Endometrial microvascular endothelial cells (primary cell): Measurements from ENCODE around the gene LHX5. TPM values are rescaled to one million over a fixed set of nuclear protein-coding genes. Genes with fewer than 3 reads are reported as not detected.

Experiments used
- in situ Hi-C: cut with HindIII; loops from 2 replicates; pipeline ENCODE4 v1.10.0; 2017; ENCODE audit warnings: low sequenced_read_pairs, low pct_unique_long_range_greater_than_20kb; ENCODE audit errors: inconsistent ontology term
- total RNA-seq: library from RNA; depleted of rRNA; stranded (reverse); fragments of >200 nt; gene quantifications from one replicate; pipeline ENCODE4 v1.2.3, GENCODE V29; 2015; ENCODE audit errors: inconsistent ontology term

The LHX5 gene
- total RNA-seq, 1 donor from 2014 or later = not detected

DNA sequence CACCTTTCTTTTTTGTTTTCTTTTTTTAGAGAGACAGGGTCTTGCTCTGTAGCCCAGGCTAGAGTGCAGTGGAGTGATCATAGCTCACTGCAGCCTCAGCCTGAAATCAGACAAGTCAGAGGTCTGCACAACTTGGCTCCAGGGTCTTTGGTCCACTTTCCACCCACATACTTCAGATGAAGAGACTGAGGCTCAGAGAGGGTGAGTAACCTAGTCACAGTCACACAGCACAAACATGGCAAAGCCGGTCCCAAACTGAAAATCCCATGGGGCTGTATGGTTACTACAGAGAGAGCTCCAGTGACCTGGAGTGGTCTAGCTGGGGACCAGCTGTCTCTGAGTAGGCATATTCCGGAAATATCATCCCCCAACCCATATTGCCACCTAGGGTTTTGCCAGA is 19.2 kb downstream of the LHX5 start:
- in situ Hi-C loops = no loop called here

DNA sequence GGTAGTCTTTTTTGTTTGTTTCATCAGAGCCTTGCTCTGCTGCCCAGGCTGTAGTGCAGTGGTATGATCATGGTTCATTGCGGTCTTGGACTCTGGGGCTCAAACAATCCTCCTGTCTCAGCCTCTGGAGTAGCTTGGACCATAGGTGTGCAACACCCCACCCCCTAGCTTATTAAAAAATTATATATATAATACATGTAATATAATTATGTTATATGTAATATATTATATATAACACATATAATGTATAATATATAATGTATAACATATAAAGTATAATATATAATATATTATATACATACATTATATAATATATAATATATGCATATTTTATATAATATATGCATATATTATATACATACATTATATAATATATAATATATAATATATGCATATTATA is 21.8 kb downstream of the LHX5 start:
- in situ Hi-C loops = no loop called here

DNA sequence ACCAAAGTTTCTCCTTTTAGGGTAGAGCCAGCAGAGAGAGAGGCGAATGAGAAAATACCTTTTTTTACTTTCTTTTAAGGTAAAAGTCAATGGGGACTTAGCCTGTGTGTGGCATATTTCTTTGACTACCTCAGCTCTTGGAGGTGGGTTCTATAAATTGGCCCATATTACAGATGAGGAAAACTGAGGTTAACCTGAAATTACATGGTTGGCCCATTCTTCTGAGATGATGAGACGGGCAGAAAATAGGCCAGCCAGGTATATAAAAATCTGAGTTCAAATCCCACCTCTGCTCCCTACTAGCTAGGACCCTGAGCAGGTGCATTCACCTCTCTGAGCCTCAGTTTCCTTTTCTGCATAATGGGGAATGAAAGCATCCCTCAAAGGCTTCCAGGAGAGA is 22.4 kb downstream of the LHX5 start:
- in situ Hi-C loops = no loop called here

DNA sequence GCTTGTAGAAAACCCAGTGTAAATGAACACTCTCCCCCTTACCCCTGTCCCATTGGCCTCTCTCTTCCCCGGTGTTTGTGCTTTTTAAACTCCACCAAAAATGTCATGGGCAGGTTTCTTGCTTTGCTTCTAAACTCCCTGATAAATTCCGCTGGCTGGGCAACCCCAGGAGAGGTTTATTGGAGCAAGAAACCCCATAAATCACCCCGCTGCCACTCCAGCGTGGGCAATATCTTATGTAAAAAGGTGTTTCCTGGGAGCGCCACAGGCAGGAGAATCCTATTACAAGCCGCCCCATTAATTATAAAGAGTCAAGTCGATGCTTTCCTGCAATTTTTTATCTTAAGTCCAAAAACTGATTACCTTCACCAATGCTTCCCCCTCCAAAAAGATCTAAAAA is 22.8 kb downstream of the LHX5 start:
- in situ Hi-C loops = no loop called here

DNA sequence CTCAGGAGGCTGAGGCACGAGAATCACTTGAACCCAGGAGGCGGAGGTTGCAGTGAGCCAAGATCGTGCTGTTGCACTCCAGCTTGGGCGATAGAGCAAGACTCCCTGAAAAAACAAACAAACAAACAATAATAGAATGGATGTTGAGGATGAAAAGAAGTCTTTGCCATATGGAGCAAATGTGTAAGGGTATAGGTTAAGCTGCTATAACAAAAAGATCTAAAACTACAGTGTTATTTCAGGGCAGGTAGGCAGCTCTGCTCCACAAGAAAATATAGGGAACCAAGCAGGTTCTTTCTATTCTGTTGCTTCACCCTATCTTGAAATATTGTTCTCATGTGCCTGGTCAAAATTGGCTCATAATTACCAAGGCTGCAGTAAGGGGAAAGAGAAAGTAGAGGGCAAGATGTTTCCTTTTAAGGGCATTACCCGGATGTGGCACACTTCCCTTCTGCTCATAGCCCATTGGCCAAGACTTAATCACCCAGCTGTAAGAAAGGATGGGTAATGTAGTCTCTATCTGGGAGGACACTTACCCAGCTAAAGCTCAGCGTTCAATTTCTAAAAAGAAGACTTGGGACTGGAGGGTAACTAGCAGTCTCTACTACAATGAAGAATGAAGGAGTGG is 26.0 kb downstream of the LHX5 start:
- in situ Hi-C loops = no loop called here

DNA sequence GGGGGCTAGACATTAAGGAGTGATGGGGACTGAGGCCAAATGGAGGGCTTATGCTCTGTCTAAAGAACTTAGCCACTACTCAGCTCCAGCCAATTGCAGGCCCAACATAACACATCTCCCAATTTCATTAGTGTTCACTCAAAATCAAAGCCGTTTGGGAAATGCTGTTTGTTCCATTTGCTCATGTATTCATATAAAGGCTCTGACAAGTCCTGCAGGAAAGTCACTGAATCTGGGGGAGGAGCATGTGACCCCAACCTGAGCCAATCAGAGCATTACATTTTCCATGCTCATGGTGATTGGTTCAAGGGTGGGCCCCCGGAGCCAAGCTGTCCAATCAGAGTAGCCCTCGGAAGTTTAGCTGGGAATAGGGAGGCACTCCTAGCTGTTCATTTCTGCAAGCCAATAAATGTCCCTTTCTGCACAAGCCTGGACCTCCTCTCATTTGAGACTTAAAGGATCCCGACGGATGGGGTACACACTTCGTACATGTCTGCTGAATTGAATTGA is 28.6 kb downstream of the LHX5 start:
- in situ Hi-C loops = no loop called here

DNA sequence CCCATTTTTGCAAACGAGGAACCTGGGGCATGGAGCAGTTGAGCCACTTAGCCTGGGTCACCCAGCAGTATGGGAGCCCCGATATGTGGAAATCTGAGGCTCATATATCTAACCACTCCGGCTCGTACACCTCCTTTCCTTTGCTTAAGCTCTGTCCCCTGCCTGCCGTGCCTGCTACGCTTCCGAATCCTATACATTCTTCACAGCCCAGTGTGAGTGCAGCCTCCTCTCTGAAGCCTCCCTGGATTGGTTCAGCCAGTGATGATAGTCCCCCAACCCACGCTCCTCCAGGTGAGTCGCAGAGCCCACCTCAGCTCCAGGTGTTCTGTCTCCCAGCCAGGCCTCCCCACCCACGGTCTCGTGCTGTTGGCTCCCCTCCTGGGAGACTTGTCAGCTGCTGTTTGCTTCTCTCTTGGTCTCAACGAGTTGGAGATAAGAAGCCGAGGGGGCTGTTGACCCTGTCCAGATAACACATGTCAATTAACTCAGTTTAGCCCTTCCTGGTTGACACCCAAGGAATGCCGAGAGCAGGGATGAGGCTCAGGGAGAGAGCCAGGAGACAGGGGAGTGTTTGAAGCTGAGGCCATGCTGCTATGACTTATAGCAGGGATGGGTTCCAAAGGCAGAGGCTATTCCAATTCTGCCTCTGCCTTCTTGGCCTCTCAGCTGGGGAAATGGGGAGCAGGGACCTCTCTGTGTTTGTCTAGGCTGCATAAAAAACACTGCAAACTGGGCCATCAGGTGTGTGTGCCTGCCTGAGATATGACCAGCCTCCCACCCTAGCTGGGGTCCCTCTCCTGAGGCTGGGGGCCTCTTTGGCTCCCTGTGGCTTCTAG is 30.5 kb downstream of the LHX5 start:
- in situ Hi-C loops = no loop called here

DNA sequence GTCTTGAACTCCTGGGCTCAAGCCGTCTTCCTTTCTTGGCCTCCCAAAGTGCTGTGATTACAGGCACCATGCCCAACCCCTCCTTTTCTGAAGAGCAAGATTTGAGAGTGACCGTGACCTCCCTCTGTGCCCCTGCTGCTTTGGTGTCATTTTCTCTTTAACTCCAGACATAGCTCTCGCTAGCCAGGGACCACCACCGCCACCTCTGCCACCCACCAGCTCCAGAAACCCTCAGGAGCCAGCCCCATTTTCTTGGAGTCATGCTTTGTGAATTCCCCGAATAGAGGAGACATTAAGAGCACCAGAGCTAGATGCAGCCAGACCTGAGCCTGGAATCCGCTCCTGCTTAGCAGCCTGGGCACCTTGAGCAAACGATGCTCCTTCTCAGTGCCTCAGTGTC is 31.3 kb downstream of the LHX5 start:
- in situ Hi-C loops = no loop called here

DNA sequence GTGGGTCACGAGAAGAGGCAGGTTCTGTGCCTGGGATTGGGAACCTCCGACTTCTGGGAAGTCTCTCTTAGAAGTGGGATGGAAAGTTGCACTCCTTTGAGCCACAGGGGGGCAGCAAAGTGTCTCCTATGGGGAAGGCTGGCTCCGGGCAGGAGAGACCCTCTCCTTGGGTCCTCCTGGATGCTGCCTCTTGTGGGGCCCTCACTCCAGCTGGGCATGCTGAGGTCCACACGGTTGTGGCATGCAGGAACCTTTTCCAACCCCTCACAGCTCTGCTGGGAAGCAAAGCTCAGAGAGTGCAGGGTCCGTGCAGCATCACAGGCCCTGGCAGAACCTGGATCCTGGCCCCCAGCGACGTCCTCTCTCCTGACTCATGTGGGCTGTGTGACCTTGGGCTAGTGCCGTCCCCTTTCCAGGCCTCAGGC is 32.1 kb downstream of the LHX5 start:
- in situ Hi-C loops = no loop called here

DNA sequence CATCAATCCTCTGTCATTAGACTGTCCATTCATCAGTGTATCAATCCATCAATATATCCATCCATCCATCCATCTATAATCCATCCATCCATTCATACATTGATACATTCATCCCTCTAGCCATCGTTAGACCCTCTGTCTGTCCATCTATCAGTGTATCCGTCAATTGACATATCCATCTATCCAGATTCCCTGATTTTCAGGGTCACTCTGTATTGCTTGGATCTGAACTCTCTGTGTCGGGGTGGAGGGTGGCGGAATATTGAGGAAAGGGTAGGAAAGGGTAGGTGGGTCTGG is 32.4 kb downstream of the LHX5 start:
- in situ Hi-C loops = no loop called here

DNA sequence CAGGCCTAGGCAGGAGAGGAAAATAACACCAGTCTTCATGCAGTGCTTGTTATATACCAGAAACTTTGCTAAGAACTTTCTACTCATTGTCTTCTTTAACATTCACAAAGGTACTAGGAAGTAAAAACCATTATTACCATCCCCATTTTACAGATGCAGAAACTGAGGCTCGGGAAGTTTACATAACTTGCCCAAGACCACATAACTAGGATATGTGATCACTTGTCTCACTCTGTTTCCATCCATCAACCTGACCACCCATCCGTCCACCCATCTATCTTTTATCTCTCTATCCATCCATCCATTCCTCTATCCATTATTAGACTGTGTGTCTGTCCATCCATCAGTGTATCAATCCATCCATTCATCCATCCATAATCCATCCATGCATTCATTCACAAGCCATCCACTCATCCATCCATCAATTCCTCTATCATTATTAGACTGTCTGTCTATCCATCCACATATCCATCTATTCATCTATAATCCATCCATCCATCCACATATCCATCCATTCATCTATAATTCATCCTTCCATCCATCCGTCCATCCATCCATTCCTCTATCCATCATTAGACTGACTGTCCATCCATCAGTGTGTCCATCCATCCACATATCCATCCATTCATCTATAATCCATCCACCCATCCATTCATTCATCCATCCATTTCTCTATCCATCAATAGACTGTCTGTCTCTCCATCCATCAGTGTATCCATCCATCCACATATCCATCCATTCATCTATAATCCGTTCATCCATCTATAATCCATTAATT is 33.0 kb downstream of the LHX5 start:
- in situ Hi-C loops = no loop called here

DNA sequence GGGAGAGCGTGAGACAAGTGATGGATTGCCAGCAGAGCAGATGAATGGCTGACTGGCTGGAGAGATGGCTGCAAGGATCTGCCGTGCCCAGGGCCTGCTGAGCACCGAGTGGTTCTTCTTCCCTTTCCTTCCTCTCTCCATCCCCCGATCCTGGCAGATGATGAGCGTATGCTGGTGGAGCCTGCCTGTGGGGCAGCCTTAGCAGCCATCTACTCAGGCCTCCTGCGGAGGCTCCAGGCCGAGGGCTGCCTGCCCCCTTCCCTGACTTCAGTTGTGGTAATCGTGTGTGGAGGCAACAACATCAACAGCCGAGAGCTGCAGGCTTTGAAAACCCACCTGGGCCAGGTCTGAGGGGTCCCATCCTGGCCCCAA is 34.0 kb downstream of the LHX5 start:
- in situ Hi-C loops = no loop called here

DNA sequence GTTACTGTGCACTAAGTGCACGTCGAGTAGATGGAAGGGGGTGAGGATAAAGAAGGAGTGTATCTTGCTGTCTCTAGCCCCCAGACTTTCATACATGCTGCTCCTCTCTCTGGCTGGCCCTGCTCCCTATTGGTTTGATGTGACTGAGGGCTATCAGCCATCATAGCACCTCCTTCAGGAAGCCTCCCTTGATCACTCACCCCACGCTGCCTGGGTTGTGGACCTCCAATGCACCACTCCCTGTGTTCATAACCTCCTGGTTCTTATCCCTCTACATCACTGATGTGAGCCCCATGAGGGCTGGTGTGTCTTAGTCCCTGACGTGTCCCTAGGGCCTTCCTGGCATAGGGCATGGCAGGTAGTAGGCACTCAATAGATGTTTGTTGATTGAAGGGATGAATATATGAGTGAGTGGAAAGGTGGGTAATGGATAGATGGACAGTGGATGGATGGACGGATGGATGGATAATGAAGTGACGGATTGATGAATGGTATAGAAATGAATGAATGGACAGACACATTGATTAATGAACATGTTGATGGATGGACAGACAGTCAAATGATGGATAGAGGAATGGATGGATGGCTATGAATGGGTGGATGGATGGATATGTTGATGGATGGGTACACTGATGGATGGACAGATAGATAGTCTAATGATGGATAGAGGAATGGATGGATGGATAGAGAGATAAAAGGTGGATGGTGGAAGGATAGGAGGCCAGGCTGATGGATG is 34.5 kb downstream of the LHX5 start:
- in situ Hi-C loops = no loop called here

DNA sequence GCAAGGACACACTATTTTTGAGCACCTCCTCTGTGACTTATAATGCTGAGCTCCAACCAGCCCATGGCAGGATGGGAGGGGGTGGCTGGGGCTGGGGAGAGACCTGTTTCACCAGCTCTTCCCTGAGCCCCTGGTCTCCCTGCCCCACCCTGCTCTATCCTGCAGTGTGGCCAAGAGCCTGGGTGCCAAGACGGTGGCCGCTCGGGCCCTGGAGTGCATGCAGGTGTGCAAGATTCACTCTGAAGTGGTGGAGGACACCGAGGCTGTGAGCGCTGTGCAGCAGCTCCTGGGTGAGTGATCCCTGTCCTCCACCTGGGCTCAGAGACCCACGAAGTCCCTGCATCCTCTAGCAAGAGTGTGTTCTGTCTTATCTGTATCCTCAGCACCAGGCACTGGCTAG is 35.1 kb downstream of the LHX5 start:
- in situ Hi-C loops = no loop called here

DNA sequence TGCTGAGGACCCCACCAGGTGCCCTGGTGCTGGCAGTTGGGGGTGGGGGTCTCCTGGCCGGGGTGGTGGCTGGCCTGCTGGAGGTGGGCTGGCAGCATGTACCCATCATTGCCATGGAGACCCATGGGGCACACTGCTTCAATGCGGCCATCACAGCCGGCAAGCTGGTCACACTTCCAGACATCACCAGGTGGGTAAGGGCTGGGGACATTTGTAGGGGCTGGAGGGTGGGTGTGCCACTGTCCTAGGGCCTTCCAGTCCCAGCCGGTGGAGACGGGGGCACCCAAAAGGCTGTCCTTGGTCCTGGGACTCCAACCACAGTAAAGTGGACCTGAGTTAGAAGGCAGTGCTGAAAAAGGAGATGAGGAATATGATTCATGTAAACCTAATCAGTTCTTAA is 36.3 kb downstream of the LHX5 start:
- in situ Hi-C loops = no loop called here

DNA sequence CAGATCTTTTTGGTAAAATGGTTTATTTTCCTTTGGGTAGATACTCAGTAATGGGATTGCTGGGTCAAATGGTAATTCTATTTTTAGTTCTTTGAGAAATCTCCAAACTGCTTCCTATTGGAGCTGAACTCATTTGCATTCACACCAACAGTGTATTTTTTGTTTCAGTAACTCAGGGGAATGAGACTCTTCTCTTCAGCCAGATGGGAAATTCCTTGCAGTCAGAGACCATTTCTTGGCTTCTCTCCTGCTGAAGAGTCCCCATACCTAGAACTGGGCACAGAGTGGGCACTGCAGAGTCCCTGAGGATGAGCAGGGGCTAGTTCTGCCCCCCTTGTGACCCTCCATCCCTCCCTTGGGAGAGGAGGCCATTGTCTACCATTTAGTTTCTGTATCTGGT is 38.7 kb downstream of the LHX5 start:
- in situ Hi-C loops = no loop called here

DNA sequence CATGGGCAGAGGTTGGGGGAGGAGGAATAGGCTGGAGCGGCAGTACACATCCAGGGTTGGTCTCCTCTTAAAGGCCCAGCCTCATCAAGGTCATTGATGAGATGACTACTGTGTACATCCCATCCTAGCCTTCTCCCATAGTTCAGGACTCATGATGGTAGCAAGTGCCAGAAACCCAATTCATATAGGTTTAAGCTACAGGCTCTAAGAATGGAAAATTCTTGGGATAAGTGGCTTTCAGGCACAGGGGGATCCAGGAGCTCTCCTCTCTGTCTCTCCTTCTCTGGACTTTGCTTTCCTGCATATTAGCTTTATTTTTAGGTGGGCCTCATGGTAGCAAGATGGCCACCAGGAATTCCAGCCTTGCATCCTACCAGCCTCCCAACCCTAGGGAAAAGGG is 43.2 kb downstream of the LHX5 start:
- in situ Hi-C loops = no loop called here

DNA sequence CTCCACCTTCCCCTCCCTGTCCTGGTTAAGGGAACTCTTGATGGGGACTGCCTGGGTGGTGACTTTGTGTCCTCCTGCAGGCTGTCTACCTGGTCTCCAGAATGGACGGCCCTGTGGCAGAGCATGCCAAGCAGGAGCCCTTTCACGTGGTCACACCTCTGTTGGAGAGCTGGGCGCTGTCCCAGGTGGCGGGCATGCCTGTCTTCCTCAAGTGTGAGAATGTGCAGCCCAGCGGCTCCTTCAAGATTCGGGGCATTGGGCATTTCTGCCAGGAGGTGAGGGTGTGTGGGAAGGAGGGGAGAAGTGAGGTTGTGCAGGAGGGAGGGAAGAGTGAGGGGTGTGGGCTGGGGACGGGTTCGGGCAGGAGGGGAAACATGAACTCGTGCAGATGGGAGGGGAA is 43.8 kb downstream of the LHX5 start:
- in situ Hi-C loops = no loop called here

DNA sequence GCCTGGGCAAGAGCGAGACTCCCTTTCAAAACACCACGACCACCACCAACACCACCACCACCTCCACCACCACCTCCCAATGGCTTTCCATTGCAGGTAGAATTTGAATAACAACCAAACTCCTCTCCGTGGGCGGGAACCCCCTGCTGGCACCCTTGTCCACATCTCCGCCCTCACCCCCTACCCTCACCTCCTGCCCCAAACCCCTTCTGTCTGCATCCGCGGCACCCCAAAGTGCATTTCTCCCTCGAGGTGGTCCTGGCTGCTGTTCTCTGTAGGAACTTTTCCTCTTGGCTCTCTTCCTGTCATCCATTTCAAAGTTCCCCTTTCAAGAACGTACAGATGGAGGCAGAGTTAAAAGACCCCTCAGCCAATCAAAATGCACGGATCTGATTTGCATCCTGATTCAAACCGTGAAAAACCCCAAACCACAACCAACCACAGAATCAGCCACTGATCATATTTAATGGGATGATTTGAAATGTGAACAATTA is 45.7 kb downstream of the LHX5 start:
- in situ Hi-C loops = no loop called here
